Measurements from ENCODE around the gene JARID2. TPM values are rescaled to one million over a fixed set of nuclear protein-coding genes. Genes with fewer than 3 reads are reported as not detected.
"Not testable (repeated sequence)": the region's sequence is repeated elsewhere in the genome, so short reads cannot be mapped to it uniquely, and the experiment has no call there.

The JARID2 gene
- total RNA-seq, 2 donors from 2014 or later = 8.3 to 12.8 TPM

GRCh38 chr6:15296735-15297134 is 50.9 kb downstream of the JARID2 start:
- no peak overlapping the region for H3K27ac ChIP-seq
- ATAC-seq (ENCODE audit: insufficient number of reproducible peaks, low FRiP score, low read depth) (no peak), DNase-seq (ENCODE audit: low spot score) (no peak)
- TF ChIP-seq, protein P1, sequence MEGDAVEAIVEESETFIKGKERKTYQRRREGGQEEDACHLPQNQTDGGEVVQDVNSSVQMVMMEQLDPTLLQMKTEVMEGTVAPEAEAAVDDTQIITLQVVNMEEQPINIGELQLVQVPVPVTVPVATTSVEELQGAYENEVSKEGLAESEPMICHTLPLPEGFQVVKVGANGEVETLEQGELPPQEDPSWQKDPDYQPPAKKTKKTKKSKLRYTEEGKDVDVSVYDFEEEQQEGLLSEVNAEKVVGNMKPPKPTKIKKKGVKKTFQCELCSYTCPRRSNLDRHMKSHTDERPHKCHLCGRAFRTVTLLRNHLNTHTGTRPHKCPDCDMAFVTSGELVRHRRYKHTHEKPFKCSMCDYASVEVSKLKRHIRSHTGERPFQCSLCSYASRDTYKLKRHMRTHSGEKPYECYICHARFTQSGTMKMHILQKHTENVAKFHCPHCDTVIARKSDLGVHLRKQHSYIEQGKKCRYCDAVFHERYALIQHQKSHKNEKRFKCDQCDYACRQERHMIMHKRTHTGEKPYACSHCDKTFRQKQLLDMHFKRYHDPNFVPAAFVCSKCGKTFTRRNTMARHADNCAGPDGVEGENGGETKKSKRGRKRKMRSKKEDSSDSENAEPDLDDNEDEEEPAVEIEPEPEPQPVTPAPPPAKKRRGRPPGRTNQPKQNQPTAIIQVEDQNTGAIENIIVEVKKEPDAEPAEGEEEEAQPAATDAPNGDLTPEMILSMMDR (IDR thresholded peaks at IDR 0.05) = no peak
- peaks cover 8 to 21% of the 10 kb centered on the region in 2 donors for H3K4me1 ChIP-seq (ENCODE audit: control insufficient read depth in 1 of 2, low read depth in 2 of 2)
- H3K9me3 ChIP-seq = no peaks in the 10 kb centered on the region
- no peaks in the 10 kb centered on the region for H3K27me3 ChIP-seq (replicated peaks; ENCODE audit: insufficient read depth)
- no peaks in the 10 kb centered on the region for H3K36me3 ChIP-seq
- no peak overlapping the region for H3K4me3 ChIP-seq

- H3K4me1 ChIP-seq (ENCODE audit: control insufficient read depth in 1 of 2, low read depth in 2 of 2) = peaks cover 8 to 21% of the 10 kb centered on the region in 2 donors
- not testable (repeated sequence) for H3K27ac ChIP-seq; DNase-seq (ENCODE audit: low spot score); ATAC-seq (ENCODE audit: insufficient number of reproducible peaks, low FRiP score, low read depth); H3K36me3 ChIP-seq; H3K4me3 ChIP-seq; H3K9me3 ChIP-seq; H3K27me3 ChIP-seq (replicated peaks; ENCODE audit: insufficient read depth)
Observed at GRCh38 chr6:15297167-15297566, 51.3 kb downstream of the JARID2 start.

DNA sequence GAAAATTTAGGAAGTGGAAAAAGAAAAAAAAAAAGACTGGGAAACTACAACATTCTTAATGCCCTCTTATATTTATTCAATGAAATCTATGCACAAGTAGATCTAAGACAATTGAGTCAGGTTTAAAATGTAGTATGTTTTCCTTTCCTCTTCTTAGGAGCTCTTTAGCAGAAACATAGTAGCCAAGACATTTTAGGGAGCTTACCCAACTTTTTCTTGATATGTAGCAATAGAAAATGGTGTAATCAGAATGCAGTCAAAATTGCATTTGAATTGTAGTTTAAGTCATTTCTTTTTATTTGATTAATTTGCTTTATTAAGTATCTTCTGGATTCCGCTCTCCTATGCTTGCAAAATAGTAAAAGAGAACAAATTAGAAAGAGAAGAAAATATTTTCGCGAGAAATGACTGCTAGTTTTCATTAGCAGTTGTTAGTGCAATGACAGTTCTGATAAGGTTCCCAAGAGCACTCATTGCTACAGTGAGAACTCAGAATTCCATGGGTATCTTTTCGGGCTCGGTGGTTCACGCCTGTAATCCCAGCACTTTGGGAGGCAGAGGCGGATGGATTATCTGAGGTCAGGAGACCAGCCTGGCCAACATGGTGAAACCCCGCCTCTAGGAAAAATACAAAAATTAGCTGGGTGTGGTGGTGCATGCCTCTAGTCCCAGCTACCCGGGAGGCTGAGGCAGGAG is 52.2 kb downstream of the JARID2 start:
- H3K4me1 ChIP-seq (ENCODE audit: control insufficient read depth in 1 of 2, low read depth in 2 of 2) = peaks cover 8 to 21% of the 10 kb centered on the region in 2 donors
- no peak overlapping the region for H3K27ac ChIP-seq
- DNase-seq (ENCODE audit: low spot score) (no peak), ATAC-seq (ENCODE audit: insufficient number of reproducible peaks, low FRiP score, low read depth) (no peak)
- no peaks in the 10 kb centered on the region for H3K9me3 ChIP-seq
- H3K4me3 ChIP-seq = no peak overlapping the region
- TF ChIP-seq, protein P1 (IDR thresholded peaks at IDR 0.05) = no peak
- H3K27me3 ChIP-seq (replicated peaks; ENCODE audit: insufficient read depth) = no peaks in the 10 kb centered on the region
- no peaks in the 10 kb centered on the region for H3K36me3 ChIP-seq

- H3K36me3 ChIP-seq = no peaks in the 10 kb centered on the region
- ATAC-seq (ENCODE audit: insufficient number of reproducible peaks, low FRiP score, low read depth) (no peak), DNase-seq (ENCODE audit: low spot score) (no peak)
- H3K27ac ChIP-seq = no peak overlapping the region
- peaks cover 8 to 21% of the 10 kb centered on the region in 2 donors for H3K4me1 ChIP-seq (ENCODE audit: control insufficient read depth in 1 of 2, low read depth in 2 of 2)
- no peak overlapping the region for H3K4me3 ChIP-seq
- TF ChIP-seq, protein P1 (IDR thresholded peaks at IDR 0.05) = no peak
- H3K9me3 ChIP-seq = no peaks in the 10 kb centered on the region
- H3K27me3 ChIP-seq (replicated peaks; ENCODE audit: insufficient read depth) = no peaks in the 10 kb centered on the region
Observed at GRCh38 chr6:15299430-15300131, 53.7 kb downstream of the JARID2 start.

- DNase-seq (ENCODE audit: low spot score) (no peak), ATAC-seq (ENCODE audit: insufficient number of reproducible peaks, low FRiP score, low read depth) (no peak)
- Histone ChIP-seq H3K4me3 (no peak overlapping the region), H3K4me1 (ENCODE audit: control insufficient read depth in 1 of 2, low read depth in 2 of 2) (peaks cover 8 to 24% of the 10 kb centered on the region in 2 donors), H3K9me3 (no peaks in the 10 kb centered on the region), H3K27me3 (replicated peaks; ENCODE audit: insufficient read depth) (no peaks in the 10 kb centered on the region), H3K36me3 (no peaks in the 10 kb centered on the region), H3K27ac (no peak overlapping the region)
- TF ChIP-seq, protein P1 (IDR thresholded peaks at IDR 0.05) = no peak
Observed at GRCh38 chr6:15301179-15302006, 55.5 kb downstream of the JARID2 start.

Data from thoracic aorta (tissue), 2 donors.